H1 (cell line): ENCODE data around the gene SPATA6L. TPM values are rescaled to one million over a fixed set of nuclear protein-coding genes. Genes with fewer than 3 reads are reported as not detected.

Experiments
- CTCF ChIA-PET: fragments of 300-600 bp; sonication (Branson Sonifier 250); formaldehyde crosslinking; loops from one replicate; lab custom pipeline; 2021; ENCODE audit not compliant: partially characterized antibody; lab: Charles Lee
- POLR2A ChIA-PET: fragments of 300-600 bp; sonication (Branson Sonifier 250); formaldehyde crosslinking; loops from one replicate; lab custom pipeline; 2021; ENCODE audit warnings: inconsistent platforms; ENCODE audit not compliant: partially characterized antibody; lab: Charles Lee
- DNase-seq, 2 experiments: peaks; one replicate each; pipeline versions ENCODE4 v3.0.0 to v3.0.0-alpha.2; 2010 to 2022; ENCODE audit warnings: low spot score in 2 of 2, low read depth in 1 of 2, mixed read lengths in 1 of 2
- FAIRE-seq: peaks from 2 replicates; lab custom pipeline; 2011; peaks lifted over from hg19 to GRCh38; lab: Jason Lieb, UNC
- H2AFZ ChIP-seq: 2 replicates; pipeline ENCODE4 v1.8.1; 2012; ENCODE audit warnings: low read length, inconsistent platforms
- H2AK5ac ChIP-seq: 2 replicates; pipeline ENCODE4 v1.6.1; 2013; ENCODE audit warnings: low read depth, low read length
- H2BK120ac ChIP-seq: replicated peaks from 2 replicates; pipeline ENCODE3; 2013; ENCODE audit warnings: low read depth, low read length, inconsistent platforms
- H2BK12ac ChIP-seq: 2 replicates; pipeline ENCODE4 v1.6.1; 2013; ENCODE audit warnings: low read depth, low read length
- H2BK15ac ChIP-seq: 2 replicates; pipeline ENCODE4 v1.6.1; 2013; ENCODE audit warnings: low read length
- H2BK20ac ChIP-seq: 2 replicates; pipeline ENCODE4 v1.6.1; 2013; ENCODE audit warnings: low read length
- H2BK5ac ChIP-seq: 2 replicates; pipeline ENCODE4 v1.6.1; 2013; ENCODE audit warnings: low read depth, low read length
- H3K14ac ChIP-seq: 2 replicates; pipeline ENCODE4 v1.6.1; 2013; ENCODE audit warnings: inconsistent platforms; ENCODE audit not compliant: insufficient read length
- H3K18ac ChIP-seq: 2 replicates; pipeline ENCODE4 v1.6.1; 2013; ENCODE audit warnings: low read length; ENCODE audit errors: extremely low read depth
- H3K23ac ChIP-seq: 2 replicates; pipeline ENCODE4 v1.6.1; 2013; ENCODE audit warnings: inconsistent platforms; ENCODE audit not compliant: insufficient read length
- H3K23me2 ChIP-seq: 2 replicates; pipeline ENCODE4 v1.6.1; 2013; ENCODE audit warnings: low read depth, low read length
- H3K27ac ChIP-seq: 2 replicates; pipeline ENCODE4 v1.6.1; 2011; ENCODE audit warnings: low read depth, low read length, inconsistent platforms
- H3K27me3 ChIP-seq, 4 experiments: replicated peaks in 1 of 4; 1 replicate in 1 of 4; 2 replicates in 3 of 4; pipeline versions ENCODE4 v1.6.1 to v1.8.1; 2011 to 2013; ENCODE audit warnings: low read length in 3 of 4, mild to moderate bottlenecking in 3 of 4, inconsistent platforms in 2 of 4, mixed read lengths in 2 of 4, moderate library complexity in 1 of 4; ENCODE audit not compliant: control insufficient read depth in 3 of 4, insufficient read depth in 3 of 4; ENCODE audit errors: extremely low read depth in 1 of 4
- H3K36me3 ChIP-seq, 4 experiments: 2 replicates each; pipeline versions ENCODE4 v1.6.1 to v1.8.1; 2011 to 2013; ENCODE audit warnings: mild to moderate bottlenecking in 4 of 4, low read length in 3 of 4, moderate library complexity in 2 of 4, control low read depth in 1 of 4, inconsistent platforms in 1 of 4; ENCODE audit not compliant: insufficient read depth in 4 of 4, control insufficient read depth in 2 of 4
- H3K4ac ChIP-seq: replicated peaks from 2 replicates; pipeline ENCODE3; 2013; ENCODE audit warnings: low read length, low read depth, mixed read lengths, inconsistent platforms; ENCODE audit not compliant: insufficient read length
- H3K4me1 ChIP-seq, 4 experiments: replicated peaks in 1 of 4; 1 replicate in 1 of 4; 2 replicates in 3 of 4; pipeline versions ENCODE4 v1.6.1 to v1.8.1; 2011 to 2013; ENCODE audit warnings: low read length in 3 of 4, inconsistent platforms in 2 of 4, mixed read lengths in 1 of 4; ENCODE audit not compliant: insufficient read depth in 4 of 4, control insufficient read depth in 3 of 4
- H3K4me2 ChIP-seq, 2 experiments: 2 replicates each; pipeline versions ENCODE4 v1.6.1 to v1.8.1; 2011 to 2013; ENCODE audit warnings: low read depth in 2 of 2, low read length in 2 of 2, control low read depth in 1 of 2, inconsistent platforms in 1 of 2, mild to moderate bottlenecking in 1 of 2; ENCODE audit not compliant: insufficient read depth in 1 of 2
- H3K4me3 ChIP-seq, 4 experiments: fragments of 200-600, 300-600 bp in 1 of 4; sonication (generic), shearing (Covaris generic), sonication (Bioruptor Twin) in 1 of 4; 2 replicates each; pipeline versions ENCODE4 v1.5.1 to v1.8.1; 2011 to 2016; ENCODE audit warnings: low read length in 4 of 4, low read depth in 3 of 4, control low read depth in 2 of 4, inconsistent platforms in 2 of 4, mild to moderate bottlenecking in 2 of 4, mixed read lengths in 1 of 4, moderate library complexity in 1 of 4; ENCODE audit not compliant: insufficient read depth in 2 of 4; ENCODE audit errors: extremely low read depth in 1 of 4
- H3K56ac ChIP-seq: replicated peaks from 2 replicates; pipeline ENCODE3; 2013; ENCODE audit warnings: low read depth, mild to moderate bottlenecking, mixed read lengths, low read length, inconsistent platforms; ENCODE audit not compliant: insufficient read length
- H3K79me1 ChIP-seq: 2 replicates; pipeline ENCODE4 v1.6.1; 2013; ENCODE audit warnings: low read depth, low read length, control low read depth
- H3K79me2 ChIP-seq, 2 experiments: 2 replicates each; pipeline versions ENCODE4 v1.6.1 to v1.8.1; 2012 to 2013; ENCODE audit warnings: low read length in 2 of 2, mild to moderate bottlenecking in 2 of 2, inconsistent platforms in 1 of 2; ENCODE audit not compliant: insufficient read depth in 2 of 2, control insufficient read depth in 1 of 2
- H3K9ac ChIP-seq, 4 experiments: replicated peaks in 1 of 4; 1 replicate in 1 of 4; 2 replicates in 3 of 4; pipeline versions ENCODE4 v1.6.1 to v1.8.1; 2011 to 2013; ENCODE audit warnings: low read depth in 3 of 4, low read length in 3 of 4, control low read depth in 2 of 4, mild to moderate bottlenecking in 2 of 4, moderate library complexity in 2 of 4, inconsistent platforms in 1 of 4; ENCODE audit errors: extremely low read depth in 1 of 4
- H3K9me3 ChIP-seq, 2 experiments: 2 replicates each; pipeline versions ENCODE4 v1.6.1 to v1.8.1; 2012 to 2013; ENCODE audit warnings: mild to moderate bottlenecking in 2 of 2, moderate library complexity in 2 of 2, control low read depth in 1 of 2, inconsistent platforms in 1 of 2, low read depth in 1 of 2, low read length in 1 of 2, mixed read lengths in 1 of 2; ENCODE audit not compliant: insufficient read depth in 2 of 2
- H4K20me1 ChIP-seq, 2 experiments: replicated peaks in 1 of 2; 2 replicates each; pipeline versions ENCODE3 to v1.8.1; 2011 to 2013; ENCODE audit warnings: inconsistent platforms in 2 of 2, low read length in 2 of 2, mild to moderate bottlenecking in 1 of 2; ENCODE audit not compliant: insufficient read depth in 2 of 2, control insufficient read depth in 1 of 2
- H4K5ac ChIP-seq: 2 replicates; pipeline ENCODE4 v1.6.1; 2013; ENCODE audit warnings: low read length, low read depth, mixed read lengths, inconsistent platforms; ENCODE audit not compliant: insufficient read length
- H4K8ac ChIP-seq: 2 replicates; pipeline ENCODE4 v1.8.0; 2013; ENCODE audit warnings: mild to moderate bottlenecking, moderate library complexity, low read length, inconsistent platforms; ENCODE audit not compliant: insufficient read depth; ENCODE audit errors: extremely low read depth
- H4K91ac ChIP-seq: replicated peaks from 2 replicates; pipeline ENCODE3; 2013; ENCODE audit warnings: low read length, mixed read lengths, inconsistent platforms; ENCODE audit not compliant: insufficient read length
- CHD2 ChIP-seq: IDR thresholded peaks from 2 replicates; pipeline ENCODE4 v1.6.1; 2012; ENCODE audit warnings: low read length, improper control_type of control experiment
- EP300 ChIP-seq, 2 experiments: IDR thresholded peaks; 1 replicate in 1 of 2; 2 replicates in 1 of 2; pipeline ENCODE4 v1.6.1; 2011 to 2012; ENCODE audit warnings: low read depth in 2 of 2, low read length in 2 of 2, mild to moderate bottlenecking in 2 of 2, borderline replicate concordance in 1 of 2, inconsistent platforms in 1 of 2, moderate library complexity in 1 of 2
- EZH2 ChIP-seq: fragments of 200-600 bp; sonication (generic); IDR thresholded peaks from 2 replicates; pipeline ENCODE4 v1.7.1; 2012; ENCODE audit warnings: low read depth, mild to moderate bottlenecking, moderate library complexity, low read length, inconsistent platforms; ENCODE audit not compliant: severe bottlenecking
- SIN3A ChIP-seq, 2 experiments: IDR thresholded peaks in 1 of 2; conservative IDR thresholded peaks in 1 of 2; 2 replicates each; pipeline ENCODE4 v1.6.1; 2011 to 2012; ENCODE audit warnings: low read length in 2 of 2, improper control_type of control experiment in 1 of 2, low read depth in 1 of 2, mild to moderate bottlenecking in 1 of 2
- ZNF274 ChIP-seq: IDR thresholded peaks from 2 replicates; pipeline ENCODE4 v1.7.0; 2012; ENCODE audit warnings: low read length, borderline replicate concordance; ENCODE audit errors: extremely low read depth
- WGBS, 2 experiments: shearing (Covaris generic) in 1 of 2; methylation state at CpG; one replicate each; pipeline versions ENCODE4 v1.1.6 to v1.1.7; 2013 to 2015; ENCODE audit warnings: low lambda C conversion rate in 2 of 2, mixed read lengths in 2 of 2, inconsistent platforms in 1 of 2, low coverage in 1 of 2, missing lambda C conversion rate in 1 of 2; ENCODE audit not compliant: insufficient replicate concordance in 2 of 2, insufficient coverage in 1 of 2, insufficient read length in 1 of 2; ENCODE audit errors: extremely low coverage in 1 of 2, missing lambda C conversion rate in 1 of 2; 5-methylcytosine and 5-hydroxymethylcytosine counted together
- polyA plus RNA-seq, 7 experiments: library from polyadenylated mRNA; depleted of rRNA in 3 of 7; stranded (reverse) in 5 of 7; unstranded in 2 of 7; fragments of >200 nt in 5 of 7; fragments of 200-250 nt in 2 of 7; gene quantifications; 1 replicate in 5 of 7; 2 replicates in 1 of 7; 4 replicates in 1 of 7; pipeline versions ENCODE4 v1.2.1 to v1.2.3, GENCODE V29; 2011 to 2013; ENCODE audit warnings: missing spikeins in 2 of 7, mixed read lengths in 2 of 7
- total RNA-seq: library from RNA; stranded (reverse); fragmentation: NEBNext Ultra II Directional; extraction: Animal tissue kit (Norgen Biotek cat#: 25700); gene quantifications from 2 replicates; pipeline ENCODE4 v1.2.1, GENCODE V29; 2021
- TF ChIP-seq, protein P1 (sequence below): IDR thresholded peaks from 2 replicates; pipeline ENCODE4 v1.6.1; 2011; ENCODE audit warnings: low read depth, mild to moderate bottlenecking, low read length; ENCODE audit not compliant: insufficient read depth

Gene SPATA6L
- total and polyA plus RNA-seq, 2 of the 8 experiments (the other 6 are each of a cell fraction or from before 2014, with no cell fraction given), result 0.57 to 1.1 TPM

DNA sequence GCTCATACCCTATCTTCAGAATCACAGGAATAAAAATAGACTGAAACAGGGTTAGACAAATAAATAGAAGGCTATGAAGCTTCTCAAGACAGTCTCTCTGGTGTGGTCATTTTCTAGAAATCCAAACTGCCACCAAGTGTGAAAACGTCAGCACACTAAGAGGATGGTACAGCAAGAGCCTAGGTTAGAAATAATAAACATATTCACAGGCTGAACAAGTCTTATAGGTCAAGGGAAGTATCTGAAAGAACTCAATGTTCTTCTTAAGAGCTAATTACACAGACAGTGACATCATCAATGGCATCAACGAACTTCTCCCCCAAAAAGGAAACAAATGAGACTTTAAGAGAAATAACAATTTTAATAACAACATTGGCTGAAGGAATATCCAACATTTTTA, 26.9 kb downstream of the SPATA6L start:
- Histone ChIP-seq H2BK12ac (no peak overlapping the region), H4K20me1 (no peaks in the 10 kb centered on the region), H3K9ac (no peak overlapping the region), H2BK5ac (no peak overlapping the region), H2BK120ac (no peak overlapping the region), H2BK20ac (no peak overlapping the region), H3K4me1 (no peaks in the 10 kb centered on the region), H2AFZ (no peak overlapping the region), H4K91ac (no peak overlapping the region), H3K14ac (no peak overlapping the region), H3K79me1 (no peaks in the 10 kb centered on the region), H3K4me3 (no peak overlapping the region), H3K4ac (no peak overlapping the region), H3K27ac (no peak overlapping the region), H3K36me3 (no peaks in the 10 kb centered on the region), H3K9me3 (no peaks in the 10 kb centered on the region), H3K27me3 (no peaks in the 10 kb centered on the region), H3K23ac (no peak overlapping the region), H2BK15ac (no peak overlapping the region), H2AK5ac (no peak overlapping the region), H3K56ac (no peak overlapping the region), H4K8ac (no peak overlapping the region), H4K5ac (no peak overlapping the region), H3K4me2 (no peak overlapping the region), H3K23me2 (no peaks in the 10 kb centered on the region), H3K18ac (no peak overlapping the region), H3K79me2 (no peaks in the 10 kb centered on the region)
- ChIA-PET POLR2A (no interaction called here), CTCF (interaction anchor here (0.6 to 5.3 kb wide), 27 partner anchors 11 to 325 kb away, joined by 3 to 68 read pairs (median 4); no protein-coding TSS in a partner anchor)
- FAIRE-seq (no peak), DNase-seq (no peak)
- WGBS, 2 experiments, result 93% methylated on average over 2 of the region's 2 CpGs; no CpG with 5 or more reads in 1 of the 2 experiments
- TF ChIP-seq EZH2 (no peak), ZNF274 (no peak), EP300 (IDR thresholded peaks at IDR 0.05; ENCODE audit: borderline replicate concordance in 1 of 2, low read depth in 2 of 2, low read length in 2 of 2) (no peak), CHD2 (no peak), SIN3A (conservative IDR thresholded peaks at IDR 0.05 in 1 of 2, IDR thresholded peaks at IDR 0.05 in 1 of 2; ENCODE audit: low read depth in 1 of 2, low read length in 2 of 2) (no peak)
- TF ChIP-seq, protein P1, sequence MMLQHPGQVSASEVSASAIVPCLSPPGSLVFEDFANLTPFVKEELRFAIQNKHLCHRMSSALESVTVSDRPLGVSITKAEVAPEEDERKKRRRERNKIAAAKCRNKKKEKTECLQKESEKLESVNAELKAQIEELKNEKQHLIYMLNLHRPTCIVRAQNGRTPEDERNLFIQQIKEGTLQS, result no peak
